Measurements from ENCODE around the gene SELENOT.

SELENOT gene

GRCh38 chr3:150602426-150603152 lies 532 bp upstream of the SELENOT start:
- Histone ChIP-seq H3K4me3 (replicated peaks; ENCODE audit: low read depth, low read length) (peak overlapping the region; percentile 89), H3K27me3 (replicated peaks; ENCODE audit: control insufficient read depth, insufficient read depth, low read length) (no peaks in the 10 kb centered on the region), H3K36me3 (ENCODE audit: control insufficient read depth, insufficient read depth, low read length) (no peaks in the 10 kb centered on the region)
- TF ChIP-seq CTCF (IDR thresholded peaks at IDR 0.05; ENCODE audit: insufficient read depth, low read length, poor library complexity, severe bottlenecking), result no peak
- no peak for DNase-seq (ENCODE audit: extremely low read depth, insufficient read length)

- Histone ChIP-seq H3K36me3 (ENCODE audit: control insufficient read depth, insufficient read depth, low read length) (no peaks in the 10 kb centered on the region), H3K27me3 (replicated peaks; ENCODE audit: control insufficient read depth, insufficient read depth, low read length) (no peaks in the 10 kb centered on the region), H3K4me3 (replicated peaks; ENCODE audit: low read depth, low read length) (peak overlapping the region; percentile 89)
- DNase-seq (ENCODE audit: extremely low read depth, insufficient read length), result no peak
- TF ChIP-seq CTCF (IDR thresholded peaks at IDR 0.05; ENCODE audit: insufficient read depth, low read length, poor library complexity, severe bottlenecking), result no peak
These were observed 829 bp downstream of the SELENOT start for GRCh38 chr3:150603980-150604319.

GRCh38 chr3:150605998-150606641 lies 3.0 kb downstream of the SELENOT start:
- no peak for TF ChIP-seq CTCF (IDR thresholded peaks at IDR 0.05; ENCODE audit: insufficient read depth, low read length, poor library complexity, severe bottlenecking)
- peak; percentile 35 for DNase-seq (ENCODE audit: extremely low read depth, insufficient read length)
- H3K4me3 ChIP-seq (replicated peaks; ENCODE audit: low read depth, low read length), result peak overlapping the region; percentile 89
- no peaks in the 10 kb centered on the region for H3K27me3 ChIP-seq (replicated peaks; ENCODE audit: control insufficient read depth, insufficient read depth, low read length)
- H3K36me3 ChIP-seq (ENCODE audit: control insufficient read depth, insufficient read depth, low read length), result no peaks in the 10 kb centered on the region

- DNase-seq (ENCODE audit: extremely low read depth, insufficient read length), result no peak
- H3K36me3 ChIP-seq (ENCODE audit: control insufficient read depth, insufficient read depth, low read length), result peaks cover 2% of the 10 kb centered on the region
- TF ChIP-seq CTCF (IDR thresholded peaks at IDR 0.05; ENCODE audit: insufficient read depth, low read length, poor library complexity, severe bottlenecking), result no peak
- peak overlapping the region; percentile 41 for H3K4me3 ChIP-seq (replicated peaks; ENCODE audit: low read depth, low read length)
- H3K27me3 ChIP-seq (replicated peaks; ENCODE audit: control insufficient read depth, insufficient read depth, low read length), result no peaks in the 10 kb centered on the region
These were observed 4.3 kb downstream of the SELENOT start for GRCh38 chr3:150607267-150608065.

- DNase-seq (ENCODE audit: extremely low read depth, insufficient read length), result no peak
- Histone ChIP-seq H3K36me3 (ENCODE audit: control insufficient read depth, insufficient read depth, low read length) (peaks cover 2% of the 10 kb centered on the region), H3K4me3 (replicated peaks; ENCODE audit: low read depth, low read length) (no peak overlapping the region), H3K27me3 (replicated peaks; ENCODE audit: control insufficient read depth, insufficient read depth, low read length) (no peaks in the 10 kb centered on the region)
- no peak for TF ChIP-seq CTCF (IDR thresholded peaks at IDR 0.05; ENCODE audit: insufficient read depth, low read length, poor library complexity, severe bottlenecking)
These were observed 6.9 kb downstream of the SELENOT start for GRCh38 chr3:150609988-150610387.

Measured in GM06990 (cell line).